Measurements from ENCODE around the gene CHKB.

GRCh38 chr22:50536226-50536625 lies 46.4 kb downstream of the CHKB start:
- TF ChIP-seq POLR2A (IDR thresholded peaks at IDR 0.05), result no peak
- TF ChIP-seq, protein P1, sequence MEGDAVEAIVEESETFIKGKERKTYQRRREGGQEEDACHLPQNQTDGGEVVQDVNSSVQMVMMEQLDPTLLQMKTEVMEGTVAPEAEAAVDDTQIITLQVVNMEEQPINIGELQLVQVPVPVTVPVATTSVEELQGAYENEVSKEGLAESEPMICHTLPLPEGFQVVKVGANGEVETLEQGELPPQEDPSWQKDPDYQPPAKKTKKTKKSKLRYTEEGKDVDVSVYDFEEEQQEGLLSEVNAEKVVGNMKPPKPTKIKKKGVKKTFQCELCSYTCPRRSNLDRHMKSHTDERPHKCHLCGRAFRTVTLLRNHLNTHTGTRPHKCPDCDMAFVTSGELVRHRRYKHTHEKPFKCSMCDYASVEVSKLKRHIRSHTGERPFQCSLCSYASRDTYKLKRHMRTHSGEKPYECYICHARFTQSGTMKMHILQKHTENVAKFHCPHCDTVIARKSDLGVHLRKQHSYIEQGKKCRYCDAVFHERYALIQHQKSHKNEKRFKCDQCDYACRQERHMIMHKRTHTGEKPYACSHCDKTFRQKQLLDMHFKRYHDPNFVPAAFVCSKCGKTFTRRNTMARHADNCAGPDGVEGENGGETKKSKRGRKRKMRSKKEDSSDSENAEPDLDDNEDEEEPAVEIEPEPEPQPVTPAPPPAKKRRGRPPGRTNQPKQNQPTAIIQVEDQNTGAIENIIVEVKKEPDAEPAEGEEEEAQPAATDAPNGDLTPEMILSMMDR (IDR thresholded peaks at IDR 0.05), result no peak
